CD14-positive monocyte (primary cell): ENCODE results near the gene NTPCR. TPM values are rescaled to one million over a fixed set of nuclear protein-coding genes. Genes with fewer than 3 reads are reported as not detected.

Experiments
- DNase-seq, 3 donors: peaks; one replicate each; pipeline ENCODE4 v3.0.0-alpha.2; 2011 to 2022
- H2AFZ ChIP-seq: 2 replicates; pipeline ENCODE4 v1.6.0; 2012; ENCODE audit warnings: mild to moderate bottlenecking, low read depth, low read length, inconsistent platforms; ENCODE audit not compliant: insufficient read depth, poor library complexity, severe bottlenecking
- H3K27ac ChIP-seq, 2 donors: 1 replicate in 1 of 2; 2 replicates in 1 of 2; pipeline ENCODE4 v1.5.1; 2012 to 2013; ENCODE audit warnings: low read length in 2 of 2, control low read depth in 1 of 2, inconsistent platforms in 1 of 2, low read depth in 1 of 2, mild to moderate bottlenecking in 1 of 2
- H3K27me3 ChIP-seq, 2 donors: one replicate each; pipeline versions ENCODE4 v1.6.0 to v1.6.1; 2011 to 2013; ENCODE audit warnings: low read length in 2 of 2; ENCODE audit not compliant: control insufficient read depth in 2 of 2, insufficient read depth in 2 of 2
- H3K36me3 ChIP-seq, 2 donors: replicated peaks in 1 of 2; 1 replicate in 1 of 2; 2 replicates in 1 of 2; pipeline versions ENCODE4 v1.5.1 to v1.6.1; 2012 to 2013; ENCODE audit warnings: low read length in 2 of 2, control low read depth in 1 of 2, inconsistent platforms in 1 of 2, mild to moderate bottlenecking in 1 of 2; ENCODE audit not compliant: insufficient read depth in 2 of 2, control insufficient read depth in 1 of 2
- H3K4me1 ChIP-seq, 2 donors: 1 replicate in 1 of 2; 2 replicates in 1 of 2; pipeline versions ENCODE4 v1.5.1 to v1.6.1; 2012 to 2013; ENCODE audit warnings: low read length in 2 of 2, control low read depth in 1 of 2, inconsistent platforms in 1 of 2, mild to moderate bottlenecking in 1 of 2, moderate library complexity in 1 of 2; ENCODE audit not compliant: insufficient read depth in 2 of 2, control insufficient read depth in 1 of 2
- H3K4me2 ChIP-seq: replicated peaks from 2 replicates; pipeline ENCODE3; 2012; ENCODE audit warnings: low read length, moderate library complexity, mild to moderate bottlenecking; ENCODE audit not compliant: poor library complexity, severe bottlenecking; ENCODE audit errors: extremely low read depth
- H3K4me3 ChIP-seq, 3 experiments: fragments of 200-600 bp in 1 of 3; sonication (generic) in 1 of 3; replicated peaks in 1 of 3; 1 replicate in 2 of 3; 2 replicates in 1 of 3; pipeline ENCODE4 v1.5.1; 2011 to 2013; ENCODE audit warnings: low read length in 3 of 3, mild to moderate bottlenecking in 3 of 3, control low read depth in 2 of 3, low read depth in 2 of 3, inconsistent platforms in 1 of 3, moderate library complexity in 1 of 3
- H3K79me2 ChIP-seq: 2 replicates; pipeline ENCODE4 v1.6.0; 2012; ENCODE audit warnings: mild to moderate bottlenecking, control low read depth, inconsistent platforms, low read length, moderate library complexity; ENCODE audit not compliant: insufficient read depth
- H3K9ac ChIP-seq: 2 replicates; pipeline ENCODE4 v1.6.0; 2017; ENCODE audit warnings: low read length, mild to moderate bottlenecking; ENCODE audit not compliant: insufficient read depth, poor library complexity, severe bottlenecking
- H3K9me3 ChIP-seq, 2 donors: replicated peaks in 1 of 2; 1 replicate in 1 of 2; 2 replicates in 1 of 2; pipeline versions ENCODE4 v1.5.1 to v1.6.1; 2012 to 2013; ENCODE audit warnings: low read length in 2 of 2, control low read depth in 1 of 2; ENCODE audit not compliant: control insufficient read depth in 1 of 2, insufficient read depth in 1 of 2
- H4K20me1 ChIP-seq: 2 replicates; pipeline ENCODE4 v1.6.0; 2012; ENCODE audit warnings: mild to moderate bottlenecking, low read length, control low read depth, moderate library complexity; ENCODE audit not compliant: insufficient read depth
- H3K27ac Mint-ChIP-seq, 7 donors: one replicate each; pipeline ENCODE4 v1.8.0; 2020; ENCODE audit warnings: mild to moderate bottlenecking in 7 of 7, mixed read lengths in 7 of 7, moderate library complexity in 6 of 7, inconsistent platforms in 2 of 7
- H3K27me3 Mint-ChIP-seq, 3 donors: one replicate each; pipeline ENCODE4 v1.8.0; 2021 to 2022; ENCODE audit warnings: low read depth in 3 of 3, mild to moderate bottlenecking in 3 of 3, mixed read lengths in 3 of 3, moderate library complexity in 3 of 3, inconsistent platforms in 1 of 3
- H3K36me3 Mint-ChIP-seq, 2 donors: one replicate each; pipeline ENCODE4 v1.8.0; 2020; ENCODE audit warnings: mixed read lengths in 2 of 2, inconsistent platforms in 1 of 2, mild to moderate bottlenecking in 1 of 2
- H3K4me1 Mint-ChIP-seq: one replicate; pipeline ENCODE4 v1.8.0; 2020; ENCODE audit warnings: mild to moderate bottlenecking, mixed read lengths
- H3K4me3 Mint-ChIP-seq, 2 donors: one replicate each; pipeline ENCODE4 v1.8.0; 2020; ENCODE audit warnings: mild to moderate bottlenecking in 2 of 2, mixed read lengths in 2 of 2, moderate library complexity in 1 of 2
- H3K9me3 Mint-ChIP-seq, 7 donors: one replicate each; pipeline ENCODE4 v1.8.0; 2020 to 2022; ENCODE audit warnings: mixed read lengths in 7 of 7, mild to moderate bottlenecking in 6 of 7, moderate library complexity in 6 of 7, inconsistent platforms in 2 of 7
- CTCF ChIP-seq: fragments of 200-600 bp; IDR thresholded peaks from one replicate; pipeline ENCODE4 v1.8.0; 2022; ENCODE audit warnings: antibody characterized with exemption, mild to moderate bottlenecking
- WGBS: methylation state at CpG from one replicate; pipeline ENCODE4 v1.1.5; 2013; ENCODE audit warnings: missing lambda C conversion rate; ENCODE audit not compliant: insufficient coverage; 5-methylcytosine and 5-hydroxymethylcytosine counted together
- intact Hi-C, 2 donors: fragments of 100-400 bp; cut with micrococcal nuclease; formaldehyde crosslinking; loops; one replicate each; pipeline versions ENCODE4 v1.15.0 to v1.15.1; 2023
- polyA plus RNA-seq, 3 donors: library from polyadenylated mRNA; depleted of rRNA in 1 of 3; unstranded in 2 of 3; stranded (reverse) in 1 of 3; fragments of 300-500 nt in 2 of 3; fragments of >200 nt in 1 of 3; fragmentation: Illumina TruSeq in 2 of 3; gene quantifications; 1 replicate in 2 of 3; 2 replicates in 1 of 3; pipeline ENCODE4 v1.2.3, GENCODE V29; 2012 to 2021

NTPCR gene
- polyA plus RNA-seq, 3 donors: 8.6 to 42.0 (median 31.7) TPM

- H3K9me3 Mint-ChIP-seq: peaks cover 0 to 6% (median 0%) of the 10 kb centered on the region in 7 donors
- no peak for DNase-seq
- H3K4me1 Mint-ChIP-seq: peaks cover 10% of the 10 kb centered on the region
- no peaks in the 10 kb centered on the region for H3K9me3 ChIP-seq
- no peaks in the 10 kb centered on the region for H3K27me3 Mint-ChIP-seq
- H3K9ac ChIP-seq: no peak overlapping the region
- 93% methylated on average over 3 of the region's 4 CpGs for WGBS
- H3K27me3 ChIP-seq: no peaks in the 10 kb centered on the region
- H4K20me1 ChIP-seq: no peaks in the 10 kb centered on the region
- H3K27ac ChIP-seq: no peak overlapping the region
- H3K4me2 ChIP-seq: no peak overlapping the region
- no peaks in the 10 kb centered on the region for H3K36me3 ChIP-seq
- H3K4me3 ChIP-seq: no peak overlapping the region
- no peaks in the 10 kb centered on the region for H3K36me3 Mint-ChIP-seq
- H2AFZ ChIP-seq: no peak overlapping the region
- no peak for TF ChIP-seq CTCF
- H3K27ac Mint-ChIP-seq: no peak overlapping the region
- no peaks in the 10 kb centered on the region for H3K79me2 ChIP-seq
- no peak overlapping the region for H3K4me3 Mint-ChIP-seq
- intact Hi-C loops: no loop called here
- H3K4me1 ChIP-seq: peaks cover 0 to 5% of the 10 kb centered on the region in 2 donors
These were observed 49.2 kb upstream of the NTPCR start for GRCh38 chr1:232901255-232901654.

GRCh38 chr1:232902774-232903350 is 47.5 kb upstream of the NTPCR start:
- no peak overlapping the region for H3K9ac ChIP-seq
- H3K4me1 ChIP-seq: peaks cover 0 to 5% of the 10 kb centered on the region in 2 donors
- no peaks in the 10 kb centered on the region for H3K79me2 ChIP-seq
- H3K27ac ChIP-seq: no peak overlapping the region
- Mint-ChIP-seq H3K4me3 (no peak overlapping the region), H3K36me3 (no peaks in the 10 kb centered on the region), H3K27me3 (peaks cover 0 to 1% (median 0%) of the 10 kb centered on the region in 3 donors), H3K9me3 (peaks cover 0 to 6% (median 0%) of the 10 kb centered on the region in 7 donors), H3K4me1 (peaks cover 10% of the 10 kb centered on the region), H3K27ac (no peak overlapping the region)
- H3K4me3 ChIP-seq: no peak overlapping the region
- no peak overlapping the region for H3K4me2 ChIP-seq
- no peak for DNase-seq
- intact Hi-C loops: no loop called here
- 91% methylated on average over 3 of the region's 4 CpGs for WGBS
- TF ChIP-seq CTCF: no peak
- H3K27me3 ChIP-seq: no peaks in the 10 kb centered on the region
- H4K20me1 ChIP-seq: no peaks in the 10 kb centered on the region
- no peak overlapping the region for H2AFZ ChIP-seq
- H3K36me3 ChIP-seq: no peaks in the 10 kb centered on the region
- H3K9me3 ChIP-seq: no peaks in the 10 kb centered on the region
